ENCODE data around the gene SHC2. TPM values are rescaled to one million over a fixed set of nuclear protein-coding genes. Genes with fewer than 3 reads are reported as not detected.

SHC2 gene
- total and polyA plus RNA-seq, 2 of the 8 experiments (the other 6 are each of a cell fraction or from before 2014, with no cell fraction given): 4.4 to 7.3 TPM

DNA sequence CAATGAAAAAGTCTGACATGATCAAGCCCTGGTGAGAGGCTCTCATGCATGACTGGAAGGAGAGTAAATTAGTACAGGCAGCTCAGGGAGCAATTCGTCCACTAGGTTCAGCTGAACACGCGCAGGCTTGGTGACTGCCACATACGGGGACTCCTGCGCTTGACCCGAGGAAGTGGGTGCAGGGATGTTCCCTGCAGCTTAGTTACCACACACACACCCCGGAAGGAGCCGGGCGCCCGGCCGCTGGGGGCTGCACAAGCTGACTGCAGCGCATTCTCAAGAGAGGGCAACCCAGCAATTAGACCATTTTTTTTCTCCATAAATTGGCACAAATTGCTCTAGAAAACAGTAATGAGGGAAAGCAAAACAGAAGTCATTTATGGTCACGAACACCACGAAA, 93.3 kb downstream of the SHC2 start:
- H2AK5ac ChIP-seq (ENCODE audit: low read depth, low read length): no peak overlapping the region
- no peak overlapping the region for H4K5ac ChIP-seq (ENCODE audit: insufficient read length, low read depth, low read length)
- H3K9ac ChIP-seq (replicated peaks in 1 of 4; ENCODE audit: extremely low read depth in 1 of 4, low read depth in 3 of 4, low read length in 3 of 4): no peak overlapping the region
- H3K56ac ChIP-seq (replicated peaks; ENCODE audit: insufficient read length, low read depth, low read length): no peak overlapping the region
- H2BK5ac ChIP-seq (ENCODE audit: low read depth, low read length): no peak overlapping the region
- no peaks in the 10 kb centered on the region for H3K23me2 ChIP-seq (ENCODE audit: low read depth, low read length)
- no peak for TF ChIP-seq CHD1 (IDR thresholded peaks at IDR 0.05; ENCODE audit: low read depth, low read length)
- no peaks in the 10 kb centered on the region for H3K36me3 ChIP-seq (ENCODE audit: control insufficient read depth in 2 of 4, insufficient read depth in 4 of 4, low read length in 3 of 4)
- no peak overlapping the region for H4K8ac ChIP-seq (ENCODE audit: extremely low read depth, insufficient read depth, low read length)
- no peak overlapping the region for H3K4me2 ChIP-seq (ENCODE audit: insufficient read depth in 1 of 2, low read depth in 2 of 2, low read length in 2 of 2)
- no peak overlapping the region for H4K91ac ChIP-seq (replicated peaks; ENCODE audit: insufficient read length, low read length)
- no peak overlapping the region for H2BK15ac ChIP-seq (ENCODE audit: low read length)
- no peak overlapping the region for H3K4me3 ChIP-seq (ENCODE audit: extremely low read depth in 1 of 4, insufficient read depth in 2 of 4, low read depth in 3 of 4, low read length in 4 of 4)
- H3K14ac ChIP-seq (ENCODE audit: insufficient read length): no peak overlapping the region
- H3K18ac ChIP-seq (ENCODE audit: extremely low read depth, low read length): no peak overlapping the region
- H3K79me2 ChIP-seq (ENCODE audit: control insufficient read depth in 1 of 2, insufficient read depth in 2 of 2, low read length in 2 of 2): no peaks in the 10 kb centered on the region
- ChIA-PET POLR2A (ENCODE audit: partially characterized antibody) (interaction anchor here (0.6 to 1.1 kb wide), 2 partner anchors 22 to 24 kb away, joined by 3 to 4 read pairs; no protein-coding TSS in a partner anchor), CTCF (ENCODE audit: partially characterized antibody) (interaction anchor here (1.0 to 4.6 kb wide), 2 partner anchors 17 to 20 kb away, joined by 3 to 25 read pairs; no protein-coding TSS in a partner anchor)
- 94% methylated on average over 14 of the region's 14 CpGs; no CpG with 5 or more reads in 1 of the 2 experiments for WGBS, 2 experiments (ENCODE audit: extremely low coverage in 1 of 2, insufficient coverage in 1 of 2, insufficient read length in 1 of 2, insufficient replicate concordance in 2 of 2, low coverage in 1 of 2, low lambda C conversion rate in 2 of 2, missing lambda C conversion rate in 1 of 2)
- no peak overlapping the region for H3K23ac ChIP-seq (ENCODE audit: insufficient read length)
- no peak overlapping the region for H3K4ac ChIP-seq (replicated peaks; ENCODE audit: insufficient read length, low read depth, low read length)
- FAIRE-seq (no peak), DNase-seq (ENCODE audit: low read depth in 1 of 2, low spot score in 2 of 2) (no peak)
- H3K27ac ChIP-seq (ENCODE audit: low read depth, low read length): no peak overlapping the region
- H3K9me3 ChIP-seq (ENCODE audit: insufficient read depth in 2 of 2, low read depth in 1 of 2, low read length in 1 of 2): no peaks in the 10 kb centered on the region; a peak in 1 of 4 replicates
- H2BK20ac ChIP-seq (ENCODE audit: low read length): no peak overlapping the region
- no peak overlapping the region for H2BK120ac ChIP-seq (replicated peaks; ENCODE audit: low read depth, low read length)
- H3K27me3 ChIP-seq (replicated peaks in 1 of 4; ENCODE audit: control insufficient read depth in 3 of 4, extremely low read depth in 1 of 4, insufficient read depth in 3 of 4, low read length in 3 of 4): no peaks in the 10 kb centered on the region; a peak in 1 of 7 replicates
- no peaks in the 10 kb centered on the region for H3K79me1 ChIP-seq (ENCODE audit: low read depth, low read length)
- no peaks in the 10 kb centered on the region for H3K4me1 ChIP-seq (replicated peaks in 1 of 4; ENCODE audit: control insufficient read depth in 3 of 4, insufficient read depth in 4 of 4, low read length in 3 of 4)
- H4K20me1 ChIP-seq (replicated peaks in 1 of 2; ENCODE audit: control insufficient read depth in 1 of 2, insufficient read depth in 2 of 2, low read length in 2 of 2): peaks cover 0 to 2% of the 10 kb centered on the region in 2 experiments
- H2AFZ ChIP-seq (ENCODE audit: low read length): no peak overlapping the region
- H2BK12ac ChIP-seq (ENCODE audit: low read depth, low read length): no peak overlapping the region

Measured in H1 (cell line).